A673 (cell line): ENCODE data around the gene MFNG.

Experiments used
- CTCF ChIP-seq: fragments of 300-800, 200-600 bp; sonication (generic); conservative IDR thresholded peaks from 2 replicates; pipeline ENCODE4 v1.5.1; 2017; ENCODE audit warnings: low read depth, mild to moderate bottlenecking, antibody characterized with exemption, low read length, moderate library complexity, mixed read lengths
- EZH2 ChIP-seq: fragments of 200-600 bp; sonication (generic); IDR thresholded peaks from 2 replicates; pipeline ENCODE4 v1.6.1; 2017; ENCODE audit warnings: borderline replicate concordance, low read depth, mild to moderate bottlenecking, mixed read lengths, antibody characterized with exemption, low read length; ENCODE audit not compliant: poor library complexity, severe bottlenecking

GRCh38 chr22:37442135-37442534, 44.0 kb downstream of the MFNG start:
- no peak for TF ChIP-seq CTCF
- no peak for TF ChIP-seq EZH2
